ENCODE measurements around the gene PDGFD.

The PDGFD gene

GRCh38 chr11:104092744-104093143, 71.2 kb downstream of the PDGFD start:
- no peak for DNase-seq

- peak; percentile 43 for DNase-seq
Observed at GRCh38 chr11:104091281-104092096, 72.5 kb downstream of the PDGFD start.

GRCh38 chr11:104090767-104091166, 73.2 kb downstream of the PDGFD start:
- DNase-seq = peak; percentile 36

- DNase-seq = no peak
Observed at GRCh38 chr11:104089481-104089880, 74.5 kb downstream of the PDGFD start.

GRCh38 chr11:104086621-104087020, 77.3 kb downstream of the PDGFD start:
- DNase-seq = no peak

- DNase-seq = no peak
Observed at GRCh38 chr11:104078995-104079394, 85.0 kb downstream of the PDGFD start.

GRCh38 chr11:104078245-104078644, 85.7 kb downstream of the PDGFD start:
- no peak for DNase-seq

GRCh38 chr11:104076455-104076854, 87.5 kb downstream of the PDGFD start:
- DNase-seq = no peak

GRCh38 chr11:104075706-104076105, 88.2 kb downstream of the PDGFD start:
- no peak for DNase-seq

GRCh38 chr11:104075091-104075490, 88.9 kb downstream of the PDGFD start:
- no peak for DNase-seq

GRCh38 chr11:104073950-104074705, 89.8 kb downstream of the PDGFD start:
- no peak for DNase-seq

- no peak for DNase-seq
Observed at GRCh38 chr11:104067534-104067933, 96.4 kb downstream of the PDGFD start.

GRCh38 chr11:104064034-104064630, 99.8 kb downstream of the PDGFD start:
- no peak for DNase-seq

- DNase-seq = no peak
Observed at GRCh38 chr11:104061853-104062521, 102.0 kb downstream of the PDGFD start.

- no peak for DNase-seq
Observed at GRCh38 chr11:104060820-104061219, 103.1 kb downstream of the PDGFD start.

- no peak for DNase-seq
Observed at GRCh38 chr11:104060004-104060794, 103.7 kb downstream of the PDGFD start.

GRCh38 chr11:104058680-104059079, 105.3 kb downstream of the PDGFD start:
- DNase-seq = no peak

GRCh38 chr11:104057908-104058307, 106.0 kb downstream of the PDGFD start:
- DNase-seq = no peak

- no peak for DNase-seq
Observed at GRCh38 chr11:104055596-104055995, 108.4 kb downstream of the PDGFD start.

- DNase-seq = no peak
Observed at GRCh38 chr11:104054911-104055529, 108.9 kb downstream of the PDGFD start.

- DNase-seq = no peak
Observed at GRCh38 chr11:104053743-104054478, 110.0 kb downstream of the PDGFD start.

All from NCI-H446 treated with DMSO at 0.1 percent for 48 hours (cell line).